GM12891 (cell line): ENCODE data around the gene CAPS.
"Not testable (repeated sequence)": the region's sequence is repeated elsewhere in the genome, so short reads cannot be mapped to it uniquely, and the experiment has no call there.

Experiments
- DNase-seq: peaks from one replicate; pipeline ENCODE4 v3.0.0; 2011; ENCODE audit warnings: low spot score; ENCODE audit not compliant: insufficient read length
- FAIRE-seq: peaks from 2 replicates; lab custom pipeline; 2011; peaks lifted over from hg19 to GRCh38; lab: Jason Lieb, UNC
- PAX5 ChIP-seq: IDR thresholded peaks from 2 replicates; pipeline ENCODE4 v1.6.1; 2011; ENCODE audit warnings: low read length, moderate library complexity, mild to moderate bottlenecking; ENCODE audit not compliant: insufficient read depth, severe bottlenecking
- POLR2A ChIP-seq: IDR thresholded peaks from 2 replicates; pipeline ENCODE4 v1.6.1; 2011; ENCODE audit warnings: low read depth, low read length, control low read depth
- POLR2AphosphoS5 ChIP-seq: IDR thresholded peaks from 2 replicates; pipeline ENCODE4 v1.6.1; 2011; ENCODE audit warnings: low read depth, low read length, control low read depth
- POU2F2 ChIP-seq: IDR thresholded peaks from 2 replicates; pipeline ENCODE4 v1.6.1; 2011; ENCODE audit warnings: low read depth, mild to moderate bottlenecking, control low read depth, low read length, moderate library complexity
- SPI1 ChIP-seq: IDR thresholded peaks from 2 replicates; pipeline ENCODE4 v1.6.1; 2011; ENCODE audit warnings: low read depth, low read length, control low read depth
- TAF1 ChIP-seq: IDR thresholded peaks from 2 replicates; pipeline ENCODE4 v1.6.1; 2011; ENCODE audit warnings: low read depth, low read length, control low read depth

The CAPS gene

GRCh38 chr19:5880604-5881078 lies 33.4 kb upstream of the CAPS start:
- TF ChIP-seq POLR2A (no peak), POU2F2 (no peak), SPI1 (no peak), POLR2AphosphoS5 (no peak), PAX5 (no peak), TAF1 (no peak)
- no peak for DNase-seq
- FAIRE-seq = no peak

GRCh38 chr19:5881543-5882299 lies 32.3 kb upstream of the CAPS start:
- TF ChIP-seq SPI1 = no peak
- no peak for TF ChIP-seq POLR2A
- TF ChIP-seq PAX5 = no peak
- TF ChIP-seq POLR2AphosphoS5 = no peak
- no peak for TF ChIP-seq TAF1
- no peak for TF ChIP-seq POU2F2
- DNase-seq = no peak
- no peak for FAIRE-seq

GRCh38 chr19:5882421-5882968 lies 31.6 kb upstream of the CAPS start:
- DNase-seq (no peak), FAIRE-seq (no peak)
- TF ChIP-seq POLR2AphosphoS5 (no peak), PAX5 (no peak), POLR2A (no peak), TAF1 (no peak), SPI1 (no peak), POU2F2 (no peak)

GRCh38 chr19:5883157-5883873 lies 30.7 kb upstream of the CAPS start:
- DNase-seq, FAIRE-seq: not testable (repeated sequence)

- TF ChIP-seq SPI1 = peak; percentile 88
- FAIRE-seq, DNase-seq: not testable (repeated sequence)
Measured at GRCh38 chr19:5884065-5884811, 29.8 kb upstream of the CAPS start.

- FAIRE-seq (no peak), DNase-seq (no peak)
- TF ChIP-seq TAF1 = no peak
- TF ChIP-seq POLR2A = no peak
- no peak for TF ChIP-seq PAX5
- no peak for TF ChIP-seq SPI1
- TF ChIP-seq POU2F2 = no peak
Measured at GRCh38 chr19:5889288-5889971, 24.6 kb upstream of the CAPS start.

- TF ChIP-seq POLR2A = 0 out of 2 replicates have a peak, but pooled peaks have one; percentile 34
- TF ChIP-seq POLR2AphosphoS5 = no peak
- DNase-seq (no peak), FAIRE-seq (no peak)
Measured at GRCh38 chr19:5890099-5890498, 24.0 kb upstream of the CAPS start.

GRCh38 chr19:5891572-5891937 lies 22.5 kb upstream of the CAPS start:
- FAIRE-seq (no peak), DNase-seq (no peak)
- TF ChIP-seq POLR2A = peak; percentile 27; the same call in 1 of the 2 replicates
- no peak for TF ChIP-seq SPI1
- TF ChIP-seq POU2F2 = 0 out of 2 replicates have a peak, but pooled peaks have one; percentile 10

- DNase-seq (no peak), FAIRE-seq (peak; percentile 35)
- TF ChIP-seq POLR2AphosphoS5 (no peak), TAF1 (no peak), POU2F2 (0 out of 2 replicates have a peak, but pooled peaks have one; percentile 3), SPI1 (no peak), POLR2A (peak; percentile 47)
Measured at GRCh38 chr19:5891938-5892771, 21.9 kb upstream of the CAPS start.
